Vagina (tissue), 2 donors: ENCODE measurements around the gene POLN.

ENCODE experiments used
- CTCF ChIP-seq, 3 experiments: fragments of 450-650 bp in 2 of 3; fragments of 200-600 bp in 1 of 3; sonication (generic) in 1 of 3; IDR thresholded peaks; one replicate each; pipeline ENCODE4 v1.5.1; 2017 to 2019; ENCODE audit warnings: antibody characterized with exemption in 3 of 3, mild to moderate bottlenecking in 2 of 3, moderate library complexity in 2 of 3
- POLR2A ChIP-seq, 2 donors: fragments of 450-650 bp; IDR thresholded peaks; one replicate each; pipeline ENCODE4 v1.6.1; 2017; ENCODE audit warnings: antibody characterized with exemption in 2 of 2, mild to moderate bottlenecking in 2 of 2, moderate library complexity in 2 of 2

GRCh38 chr4:2116687-2117400, 125.1 kb downstream of the POLN start:
- TF ChIP-seq POLR2A (IDR thresholded peaks at IDR 0.05): no peak
- no peak for TF ChIP-seq CTCF (IDR thresholded peaks at IDR 0.05)
